Liver (tissue), 9 donors: Measurements from ENCODE around the gene CHTF8. TPM values are rescaled to one million over a fixed set of nuclear protein-coding genes. Genes with fewer than 3 reads are reported as not detected.

Experiments used
- DNase-seq: peaks from one replicate; pipeline ENCODE4 v3.0.0-alpha.2; 2017; ENCODE audit warnings: low spot score
- H3K27ac ChIP-seq, 2 donors: one replicate each; pipeline ENCODE4 v1.7.0; 2013; ENCODE audit warnings: inconsistent platforms in 2 of 2, low read length in 2 of 2, control low read depth in 1 of 2, low read depth in 1 of 2, mild to moderate bottlenecking in 1 of 2
- H3K27me3 ChIP-seq, 4 donors: one replicate each; pipeline versions ENCODE4 v1.6.1 to v1.7.0; 2013; ENCODE audit warnings: low read length in 3 of 4, inconsistent platforms in 1 of 4, mild to moderate bottlenecking in 1 of 4, moderate library complexity in 1 of 4; ENCODE audit not compliant: control insufficient read depth in 4 of 4, insufficient read depth in 4 of 4
- H3K36me3 ChIP-seq, 4 donors: one replicate each; pipeline versions ENCODE4 v1.6.1 to v1.7.0; 2013; ENCODE audit warnings: low read length in 3 of 4, mild to moderate bottlenecking in 3 of 4, low read depth in 1 of 4, moderate library complexity in 1 of 4; ENCODE audit not compliant: control insufficient read depth in 4 of 4, insufficient read depth in 3 of 4
- H3K4me1 ChIP-seq, 4 donors: one replicate each; pipeline versions ENCODE4 v1.6.1 to v1.7.0; 2013; ENCODE audit warnings: low read length in 3 of 4, mild to moderate bottlenecking in 3 of 4, moderate library complexity in 1 of 4; ENCODE audit not compliant: control insufficient read depth in 4 of 4, insufficient read depth in 4 of 4
- H3K4me3 ChIP-seq, 3 donors: one replicate each; pipeline versions ENCODE4 v1.6.1 to v1.7.0; 2013; ENCODE audit warnings: low read length in 3 of 3, control low read depth in 1 of 3, low read depth in 1 of 3, mild to moderate bottlenecking in 1 of 3
- H3K9ac ChIP-seq, 2 donors: one replicate each; pipeline ENCODE4 v1.7.0; 2013; ENCODE audit warnings: low read length in 2 of 2, mild to moderate bottlenecking in 2 of 2, moderate library complexity in 2 of 2, control low read depth in 1 of 2, low read depth in 1 of 2
- H3K9me3 ChIP-seq, 4 donors: one replicate each; pipeline versions ENCODE4 v1.6.1 to v1.7.0; 2013; ENCODE audit warnings: low read length in 3 of 4; ENCODE audit not compliant: control insufficient read depth in 4 of 4
- ATF3 ChIP-seq: IDR thresholded peaks from 2 replicates; pipeline ENCODE4 v1.6.1; 2016; ENCODE audit warnings: antibody characterized with exemption
- EGR1 ChIP-seq, 2 donors: IDR thresholded peaks; 2 replicates each; pipeline ENCODE4 v1.6.1; 2016 to 2018; ENCODE audit warnings: antibody characterized with exemption in 2 of 2, low read depth in 2 of 2
- FOXA1 ChIP-seq: IDR thresholded peaks from 2 replicates; pipeline ENCODE4 v1.6.1; 2016; ENCODE audit warnings: antibody characterized with exemption
- FOXA2 ChIP-seq: IDR thresholded peaks from 2 replicates; pipeline ENCODE4 v1.6.1; 2016; ENCODE audit warnings: antibody characterized with exemption
- GABPA ChIP-seq, 2 donors: IDR thresholded peaks in 1 of 2; conservative IDR thresholded peaks in 1 of 2; 2 replicates each; pipeline ENCODE4 v1.6.1; 2016; ENCODE audit warnings: antibody characterized with exemption in 2 of 2, mild to moderate bottlenecking in 1 of 2, moderate library complexity in 1 of 2
- HNF4A ChIP-seq, 2 donors: conservative IDR thresholded peaks; 2 replicates each; pipeline ENCODE4 v1.6.1; 2016; ENCODE audit warnings: antibody characterized with exemption in 2 of 2, mild to moderate bottlenecking in 2 of 2
- HNF4G ChIP-seq: IDR thresholded peaks from 2 replicates; pipeline ENCODE4 v1.6.1; 2016; ENCODE audit warnings: antibody characterized with exemption
- JUND ChIP-seq, 2 donors: IDR thresholded peaks; 2 replicates each; pipeline ENCODE4 v1.6.1; 2016; ENCODE audit warnings: antibody characterized with exemption in 2 of 2
- MAX ChIP-seq: IDR thresholded peaks from 2 replicates; pipeline ENCODE4 v1.6.1; 2016; ENCODE audit warnings: antibody characterized with exemption
- NR2F2 ChIP-seq: IDR thresholded peaks from 2 replicates; pipeline ENCODE4 v1.6.1; 2016; ENCODE audit warnings: antibody characterized with exemption
- RAD21 ChIP-seq, 2 donors: IDR thresholded peaks; 2 replicates each; pipeline ENCODE4 v1.6.1; 2016; ENCODE audit warnings: antibody characterized with exemption in 2 of 2, mild to moderate bottlenecking in 2 of 2
- REST ChIP-seq: IDR thresholded peaks from 2 replicates; pipeline ENCODE4 v1.6.1; 2016; ENCODE audit warnings: antibody characterized with exemption, mild to moderate bottlenecking
- RXRA ChIP-seq, 2 donors: IDR thresholded peaks; 2 replicates each; pipeline ENCODE4 v1.6.1; 2017 to 2018; ENCODE audit warnings: antibody characterized with exemption in 2 of 2, mild to moderate bottlenecking in 1 of 2
- SP1 ChIP-seq: IDR thresholded peaks from 2 replicates; pipeline ENCODE4 v1.6.1; 2018; ENCODE audit warnings: antibody characterized with exemption, mild to moderate bottlenecking
- TAF1 ChIP-seq: conservative IDR thresholded peaks from 2 replicates; pipeline ENCODE4 v1.6.1; 2016; ENCODE audit warnings: antibody characterized with exemption, mild to moderate bottlenecking
- YY1 ChIP-seq: IDR thresholded peaks from 2 replicates; pipeline ENCODE4 v1.6.1; 2016; ENCODE audit warnings: antibody characterized with exemption, mild to moderate bottlenecking
- ZBTB33 ChIP-seq: IDR thresholded peaks from 2 replicates; pipeline ENCODE4 v1.6.1; 2016; ENCODE audit warnings: antibody characterized with exemption
- WGBS: extraction: QIAGEN DNeasy Blood & Tissue Kit; methylation state at CpG from one replicate; pipeline ENCODE4 v1.1.7; 2013; 5-methylcytosine and 5-hydroxymethylcytosine counted together
- polyA plus RNA-seq, 2 donors: library from polyadenylated mRNA; stranded (reverse) in 1 of 2; unstranded in 1 of 2; fragments of 200-250 nt in 1 of 2; fragments of >200 nt in 1 of 2; fragmentation: Nextera tagmentation in 1 of 2; extraction: Ambion mirVana in 1 of 2; gene quantifications; one replicate each; pipeline versions ENCODE4 v1.2.1 to v1.2.3, GENCODE V29; 2013 to 2015
- total RNA-seq, 2 donors: library from RNA; depleted of rRNA; stranded (reverse); fragments of >200 nt; gene quantifications; one replicate each; pipeline ENCODE4 v1.2.3, GENCODE V29; 2014
- TF ChIP-seq, protein P1 (sequence below): fragments of 150-350 bp; IDR thresholded peaks from 2 replicates; pipeline ENCODE4 v1.5.1; 2017; ENCODE audit warnings: improper control_type of control experiment, low read depth, low read length; ENCODE audit not compliant: missing input control
- donor health status: healthy.
- donor health status: healthy.
- donor health status: healthy.
- donor health status: healthy.
- donor health status: healthy.

Gene CHTF8
- total and polyA plus RNA-seq, 4 donors: 15.2 to 56.9 (median 51.6) TPM

GRCh38 chr16:69179328-69180010, 47.1 kb upstream of the CHTF8 start:
- H3K9me3 ChIP-seq: no peaks in the 10 kb centered on the region
- no peak overlapping the region for H3K9ac ChIP-seq
- DNase-seq: no peak
- no peaks in the 10 kb centered on the region for H3K27me3 ChIP-seq
- H3K4me3 ChIP-seq: no peak overlapping the region
- TF ChIP-seq TAF1: no peak
- peak; percentile 70 for TF ChIP-seq NR2F2
- TF ChIP-seq, protein P1, sequence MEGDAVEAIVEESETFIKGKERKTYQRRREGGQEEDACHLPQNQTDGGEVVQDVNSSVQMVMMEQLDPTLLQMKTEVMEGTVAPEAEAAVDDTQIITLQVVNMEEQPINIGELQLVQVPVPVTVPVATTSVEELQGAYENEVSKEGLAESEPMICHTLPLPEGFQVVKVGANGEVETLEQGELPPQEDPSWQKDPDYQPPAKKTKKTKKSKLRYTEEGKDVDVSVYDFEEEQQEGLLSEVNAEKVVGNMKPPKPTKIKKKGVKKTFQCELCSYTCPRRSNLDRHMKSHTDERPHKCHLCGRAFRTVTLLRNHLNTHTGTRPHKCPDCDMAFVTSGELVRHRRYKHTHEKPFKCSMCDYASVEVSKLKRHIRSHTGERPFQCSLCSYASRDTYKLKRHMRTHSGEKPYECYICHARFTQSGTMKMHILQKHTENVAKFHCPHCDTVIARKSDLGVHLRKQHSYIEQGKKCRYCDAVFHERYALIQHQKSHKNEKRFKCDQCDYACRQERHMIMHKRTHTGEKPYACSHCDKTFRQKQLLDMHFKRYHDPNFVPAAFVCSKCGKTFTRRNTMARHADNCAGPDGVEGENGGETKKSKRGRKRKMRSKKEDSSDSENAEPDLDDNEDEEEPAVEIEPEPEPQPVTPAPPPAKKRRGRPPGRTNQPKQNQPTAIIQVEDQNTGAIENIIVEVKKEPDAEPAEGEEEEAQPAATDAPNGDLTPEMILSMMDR: no peak
- TF ChIP-seq ATF3: no peak
- TF ChIP-seq GABPA (IDR thresholded peaks at IDR 0.05 in 1 of 2, conservative IDR thresholded peaks at IDR 0.05 in 1 of 2): no peak
- TF ChIP-seq ZBTB33: no peak
- no peak for TF ChIP-seq EGR1 (IDR thresholded peaks at IDR 0.05; ENCODE audit: low read depth in 2 of 2)
- TF ChIP-seq RXRA (IDR thresholded peaks at IDR 0.05): peak in 1 of 2 donors; percentile 9
- TF ChIP-seq FOXA1: no peak
- TF ChIP-seq HNF4A (conservative IDR thresholded peaks at IDR 0.05): no peak
- peak in 1 of 2 donors; percentile 26 for TF ChIP-seq RAD21 (IDR thresholded peaks at IDR 0.05)
- TF ChIP-seq SP1: peak; percentile 20
- TF ChIP-seq JUND (IDR thresholded peaks at IDR 0.05): no peak
- no peak for TF ChIP-seq MAX
- TF ChIP-seq YY1: no peak
- TF ChIP-seq HNF4G: no peak
- no peak for TF ChIP-seq REST
- TF ChIP-seq FOXA2: no peak
- no peaks in the 10 kb centered on the region for H3K4me1 ChIP-seq
- no peaks in the 10 kb centered on the region for H3K36me3 ChIP-seq
- WGBS: 40% methylated on average over 6 of the region's 6 CpGs
- H3K27ac ChIP-seq: no peak overlapping the region
